ENCODE results near the gene MBP.

GRCh38 chr18:77051581-77052296 lies 80.8 kb downstream of the MBP start:
- TF ChIP-seq POLR2A (IDR thresholded peaks at IDR 0.05) (no peak), CTCF (IDR thresholded peaks at IDR 0.05 in 8 of 11, conservative IDR thresholded peaks at IDR 0.05 in 3 of 11) (no peak), POLR2AphosphoS5 (IDR thresholded peaks at IDR 0.05) (no peak)

Measured in spleen (tissue), 7 donors.